NT2/D1 (cell line): ENCODE measurements around the gene ULK4.

Experiments
- DNase-seq: peaks from one replicate; pipeline ENCODE4 v3.0.0-alpha.2; 2011; ENCODE audit warnings: low read depth, low spot score
- H3K27me3 ChIP-seq: 2 replicates; pipeline ENCODE4 v1.6.0; 2011; ENCODE audit warnings: mild to moderate bottlenecking; ENCODE audit not compliant: insufficient read length, insufficient read depth
- H3K36me3 ChIP-seq: 2 replicates; pipeline ENCODE4 v1.6.1; 2011; ENCODE audit warnings: mild to moderate bottlenecking, low read length, mixed read lengths; ENCODE audit not compliant: insufficient read depth, insufficient read length
- H3K4me1 ChIP-seq: 2 replicates; pipeline ENCODE4 v1.5.1; 2011; ENCODE audit not compliant: insufficient read depth, insufficient read length
- H3K4me3 ChIP-seq: 2 replicates; pipeline ENCODE4 v1.5.1; 2011; ENCODE audit warnings: low read depth; ENCODE audit not compliant: insufficient read length
- H3K9ac ChIP-seq: 2 replicates; pipeline ENCODE4 v1.6.0; 2011; ENCODE audit warnings: low read depth; ENCODE audit not compliant: insufficient read length
- H3K9me3 ChIP-seq: 2 replicates; pipeline ENCODE4 v1.5.1; 2011; ENCODE audit warnings: mild to moderate bottlenecking, low read length; ENCODE audit not compliant: insufficient read depth
- SUZ12 ChIP-seq: IDR thresholded peaks from 2 replicates; pipeline ENCODE4 v1.6.1; 2011; ENCODE audit not compliant: insufficient read length, insufficient read depth; ENCODE audit errors: extremely low read depth
- YY1 ChIP-seq: IDR thresholded peaks from 2 replicates; pipeline ENCODE4 v1.6.1; 2011; ENCODE audit not compliant: insufficient read length, insufficient read depth
- ZNF274 ChIP-seq: IDR thresholded peaks from 2 replicates; pipeline ENCODE4 v1.6.1; 2011; ENCODE audit warnings: mild to moderate bottlenecking, low read depth, low read length

Gene ULK4

DNA sequence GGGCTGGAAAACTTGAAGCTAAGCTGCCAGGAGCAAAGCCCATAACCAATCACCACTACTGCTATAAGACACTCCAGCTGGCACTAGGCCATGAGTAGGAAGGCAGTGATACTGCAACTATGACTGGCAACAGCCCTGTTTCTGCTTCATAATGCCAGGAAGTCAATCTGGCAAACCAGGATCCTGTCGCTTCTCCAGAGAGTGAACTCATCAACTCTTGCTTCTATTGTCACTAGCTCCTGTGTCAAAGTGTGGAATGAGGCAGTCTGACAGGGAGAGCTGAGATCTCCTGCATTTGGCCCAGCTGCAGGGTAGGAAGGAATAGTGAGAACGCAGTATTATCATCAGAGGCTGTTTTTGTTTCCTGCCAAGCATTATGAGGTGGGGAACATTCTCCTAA, 657.3 kb downstream of the ULK4 start:
- H3K9ac ChIP-seq: no peak overlapping the region
- no peaks in the 10 kb centered on the region for H3K36me3 ChIP-seq
- no peaks in the 10 kb centered on the region for H3K4me1 ChIP-seq
- no peaks in the 10 kb centered on the region for H3K9me3 ChIP-seq
- no peak for TF ChIP-seq YY1
- TF ChIP-seq ZNF274: no peak
- no peak for TF ChIP-seq SUZ12
- DNase-seq: no peak
- no peaks in the 10 kb centered on the region for H3K27me3 ChIP-seq
- H3K4me3 ChIP-seq: no peak overlapping the region

DNA sequence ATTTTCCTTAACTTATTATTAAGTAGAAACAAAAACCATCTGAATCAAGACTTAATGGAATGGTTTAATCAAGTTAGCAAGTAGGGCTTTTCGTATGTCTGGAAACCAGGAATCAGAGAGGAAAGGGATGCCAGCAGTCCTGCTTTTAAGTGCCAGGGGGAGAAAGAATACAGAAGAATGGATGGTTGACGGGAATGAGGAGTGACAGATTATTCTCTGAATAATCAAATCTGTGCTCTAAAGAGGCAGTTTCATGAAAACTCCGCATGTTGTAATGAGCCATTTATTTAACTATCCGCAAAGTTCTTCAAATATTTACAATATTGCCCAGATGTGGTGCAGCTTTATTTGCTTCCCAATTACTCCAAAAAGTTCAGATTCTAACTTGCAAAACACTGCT, 659.6 kb downstream of the ULK4 start:
- H3K4me1 ChIP-seq: no peaks in the 10 kb centered on the region
- no peak for TF ChIP-seq ZNF274
- TF ChIP-seq YY1: no peak
- TF ChIP-seq SUZ12: no peak
- H3K9ac ChIP-seq: no peak overlapping the region
- H3K27me3 ChIP-seq: no peaks in the 10 kb centered on the region
- no peak for DNase-seq
- H3K36me3 ChIP-seq: no peaks in the 10 kb centered on the region
- no peaks in the 10 kb centered on the region for H3K9me3 ChIP-seq
- no peak overlapping the region for H3K4me3 ChIP-seq

DNA sequence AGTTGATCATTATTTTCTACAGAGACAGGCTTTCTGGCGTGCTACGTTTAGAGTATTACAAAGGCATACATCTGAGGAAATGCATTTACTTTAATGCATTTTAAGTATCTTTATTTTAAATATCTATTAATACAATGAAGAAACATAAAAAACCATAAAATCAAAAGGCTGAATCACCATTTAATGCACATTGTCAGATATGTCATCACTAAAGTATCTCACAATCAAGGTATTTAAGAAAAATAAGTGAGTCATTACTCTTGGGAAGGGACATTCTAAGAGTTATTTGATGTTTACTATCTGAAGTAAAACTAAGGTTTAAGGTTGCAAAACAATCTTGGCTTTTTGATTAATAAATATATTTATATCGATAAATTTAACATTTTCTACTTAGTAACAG, 660.4 kb downstream of the ULK4 start:
- H3K9me3 ChIP-seq: no peaks in the 10 kb centered on the region
- H3K36me3 ChIP-seq: no peaks in the 10 kb centered on the region
- H3K9ac ChIP-seq: no peak overlapping the region
- no peak overlapping the region for H3K4me3 ChIP-seq
- DNase-seq: no peak
- H3K4me1 ChIP-seq: no peaks in the 10 kb centered on the region
- TF ChIP-seq ZNF274 (no peak), YY1 (no peak), SUZ12 (no peak)
- H3K27me3 ChIP-seq: no peaks in the 10 kb centered on the region

- no peak overlapping the region for H3K9ac ChIP-seq
- DNase-seq: no peak
- no peaks in the 10 kb centered on the region for H3K9me3 ChIP-seq
- no peaks in the 10 kb centered on the region for H3K4me1 ChIP-seq
- no peak overlapping the region for H3K4me3 ChIP-seq
- TF ChIP-seq ZNF274 (no peak), YY1 (no peak), SUZ12 (no peak)
- no peaks in the 10 kb centered on the region for H3K27me3 ChIP-seq
- H3K36me3 ChIP-seq: no peaks in the 10 kb centered on the region
Observed at GRCh38 chr3:41299036-41299435, 662.9 kb downstream of the ULK4 start.

DNA sequence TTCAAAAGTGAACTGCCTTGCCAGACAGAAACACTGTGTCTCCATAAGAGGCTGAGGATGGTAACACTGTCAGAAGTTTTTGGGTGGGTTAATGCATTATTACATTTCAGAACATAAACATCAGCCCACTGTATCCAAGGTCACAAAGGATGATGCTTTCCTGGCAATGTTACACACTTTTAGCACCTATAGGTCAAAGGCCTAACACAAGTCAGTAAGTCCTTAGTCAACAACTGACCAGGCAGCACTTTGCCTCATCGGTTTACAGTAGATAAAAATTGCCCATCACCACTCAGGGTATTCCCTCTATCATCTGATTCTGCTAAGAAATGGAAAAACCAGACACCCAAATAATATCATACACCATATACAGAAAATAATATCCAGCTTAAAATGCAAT, 664.2 kb downstream of the ULK4 start:
- H3K4me3 ChIP-seq: no peak overlapping the region
- H3K27me3 ChIP-seq: no peaks in the 10 kb centered on the region
- no peak for TF ChIP-seq YY1
- no peak for TF ChIP-seq SUZ12
- TF ChIP-seq ZNF274: no peak
- no peak for DNase-seq
- no peaks in the 10 kb centered on the region for H3K36me3 ChIP-seq
- H3K4me1 ChIP-seq: no peaks in the 10 kb centered on the region
- no peak overlapping the region for H3K9ac ChIP-seq
- no peaks in the 10 kb centered on the region for H3K9me3 ChIP-seq

- TF ChIP-seq YY1 (no peak), ZNF274 (no peak), SUZ12 (no peak)
- Histone ChIP-seq H3K36me3 (no peaks in the 10 kb centered on the region), H3K9ac (no peak overlapping the region), H3K4me3 (no peak overlapping the region), H3K4me1 (no peaks in the 10 kb centered on the region), H3K27me3 (no peaks in the 10 kb centered on the region), H3K9me3 (no peaks in the 10 kb centered on the region)
- no peak for DNase-seq
Observed at GRCh38 chr3:41296556-41296955, 665.3 kb downstream of the ULK4 start.

- no peak for DNase-seq
- Histone ChIP-seq H3K27me3 (no peaks in the 10 kb centered on the region), H3K4me1 (no peaks in the 10 kb centered on the region), H3K9ac (no peak overlapping the region), H3K36me3 (no peaks in the 10 kb centered on the region), H3K4me3 (no peak overlapping the region), H3K9me3 (no peaks in the 10 kb centered on the region)
- TF ChIP-seq ZNF274 (no peak), YY1 (no peak), SUZ12 (no peak)
Observed at GRCh38 chr3:41295740-41296139, 666.2 kb downstream of the ULK4 start.

GRCh38 chr3:41293169-41293681, 668.7 kb downstream of the ULK4 start:
- H3K9me3 ChIP-seq: no peaks in the 10 kb centered on the region
- no peaks in the 10 kb centered on the region for H3K36me3 ChIP-seq
- no peak overlapping the region for H3K4me3 ChIP-seq
- no peaks in the 10 kb centered on the region for H3K27me3 ChIP-seq
- no peak for DNase-seq
- TF ChIP-seq YY1 (no peak), SUZ12 (no peak)
- no peak overlapping the region for H3K9ac ChIP-seq
- no peaks in the 10 kb centered on the region for H3K4me1 ChIP-seq
